ENCODE data around the gene CARNS1.
"Not testable (repeated sequence)": the region's sequence is repeated elsewhere in the genome, so short reads cannot be mapped to it uniquely, and the experiment has no call there.

The CARNS1 gene

DNA sequence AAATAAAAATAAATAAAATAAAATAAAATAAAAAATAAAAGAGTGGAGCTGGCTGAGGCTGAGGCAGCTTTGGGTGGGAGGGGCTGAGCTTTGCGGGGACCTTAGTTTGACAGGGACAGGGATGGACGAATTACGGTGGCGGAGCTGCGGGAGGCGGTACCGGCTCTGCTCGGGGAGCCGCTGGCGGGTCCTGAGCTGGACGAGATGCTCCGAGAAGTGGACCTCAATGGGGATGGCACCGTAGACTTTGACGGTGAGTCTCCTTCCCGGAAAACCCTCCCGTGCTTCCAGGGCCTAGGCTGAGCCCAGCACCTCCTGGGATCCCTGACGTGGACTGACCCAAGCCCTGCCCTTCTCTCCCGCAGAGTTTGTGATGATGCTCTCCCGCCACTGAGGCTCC, 42.8 kb downstream of the CARNS1 start:
- TF ChIP-seq ZFP3 (CRISPR knock-in tag; IDR thresholded peaks at IDR 0.05) (no peak), BACH2 (CRISPR knock-in tag; IDR thresholded peaks at IDR 0.05; ENCODE audit: borderline replicate concordance) (no peak)
- ATAC-seq, result no peak

DNA sequence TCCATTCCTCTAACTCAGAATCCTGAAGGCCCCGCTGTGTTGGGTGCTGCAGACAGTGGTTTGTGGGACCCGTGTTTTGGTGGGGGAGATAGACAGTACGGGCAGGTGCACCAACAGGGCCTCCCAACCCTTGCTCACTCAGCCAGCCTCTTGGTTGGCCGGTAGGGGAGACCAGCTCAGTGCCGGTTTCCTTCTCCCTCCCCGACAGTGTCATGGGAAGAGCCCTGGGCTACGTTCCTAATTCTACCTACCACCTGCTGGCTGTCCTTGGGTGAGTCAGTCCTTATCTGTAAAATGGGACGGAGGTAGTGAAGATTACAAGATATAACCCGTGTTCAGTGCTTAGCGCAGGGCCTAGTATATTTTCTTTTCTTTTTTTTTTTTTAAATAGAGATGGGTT, 47.7 kb downstream of the CARNS1 start:
- no peak for ATAC-seq
- TF ChIP-seq TOX (CRISPR knock-in tag; IDR thresholded peaks at IDR 0.05; ENCODE audit: borderline replicate concordance) (no peak), OSR1 (CRISPR knock-in tag; IDR thresholded peaks at IDR 0.05) (no peak), ISL1 (CRISPR knock-in tag; IDR thresholded peaks at IDR 0.05) (no peak), ZFP30 (CRISPR knock-in tag; IDR thresholded peaks at IDR 0.05) (no peak), ZNF8 (CRISPR knock-in tag; IDR thresholded peaks at IDR 0.05) (no peak), ZFP3 (CRISPR knock-in tag; IDR thresholded peaks at IDR 0.05) (no peak), TCF4 (CRISPR knock-in tag; IDR thresholded peaks at IDR 0.05; ENCODE audit: borderline replicate concordance) (no peak), CSDC2 (CRISPR knock-in tag; IDR thresholded peaks at IDR 0.05) (no peak)
- TF ChIP-seq, protein P1, sequence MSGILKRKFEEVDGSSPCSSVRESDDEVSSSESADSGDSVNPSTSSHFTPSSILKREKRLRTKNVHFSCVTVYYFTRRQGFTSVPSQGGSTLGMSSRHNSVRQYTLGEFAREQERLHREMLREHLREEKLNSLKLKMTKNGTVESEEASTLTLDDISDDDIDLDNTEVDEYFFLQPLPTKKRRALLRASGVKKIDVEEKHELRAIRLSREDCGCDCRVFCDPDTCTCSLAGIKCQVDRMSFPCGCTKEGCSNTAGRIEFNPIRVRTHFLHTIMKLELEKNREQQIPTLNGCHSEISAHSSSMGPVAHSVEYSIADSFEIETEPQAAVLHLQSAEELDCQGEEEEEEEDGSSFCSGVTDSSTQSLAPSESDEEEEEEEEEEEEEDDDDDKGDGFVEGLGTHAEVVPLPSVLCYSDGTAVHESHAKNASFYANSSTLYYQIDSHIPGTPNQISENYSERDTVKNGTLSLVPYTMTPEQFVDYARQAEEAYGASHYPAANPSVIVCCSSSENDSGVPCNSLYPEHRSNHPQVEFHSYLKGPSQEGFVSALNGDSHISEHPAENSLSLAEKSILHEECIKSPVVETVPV (CRISPR knock-in tag; IDR thresholded peaks at IDR 0.05), result no peak

DNA sequence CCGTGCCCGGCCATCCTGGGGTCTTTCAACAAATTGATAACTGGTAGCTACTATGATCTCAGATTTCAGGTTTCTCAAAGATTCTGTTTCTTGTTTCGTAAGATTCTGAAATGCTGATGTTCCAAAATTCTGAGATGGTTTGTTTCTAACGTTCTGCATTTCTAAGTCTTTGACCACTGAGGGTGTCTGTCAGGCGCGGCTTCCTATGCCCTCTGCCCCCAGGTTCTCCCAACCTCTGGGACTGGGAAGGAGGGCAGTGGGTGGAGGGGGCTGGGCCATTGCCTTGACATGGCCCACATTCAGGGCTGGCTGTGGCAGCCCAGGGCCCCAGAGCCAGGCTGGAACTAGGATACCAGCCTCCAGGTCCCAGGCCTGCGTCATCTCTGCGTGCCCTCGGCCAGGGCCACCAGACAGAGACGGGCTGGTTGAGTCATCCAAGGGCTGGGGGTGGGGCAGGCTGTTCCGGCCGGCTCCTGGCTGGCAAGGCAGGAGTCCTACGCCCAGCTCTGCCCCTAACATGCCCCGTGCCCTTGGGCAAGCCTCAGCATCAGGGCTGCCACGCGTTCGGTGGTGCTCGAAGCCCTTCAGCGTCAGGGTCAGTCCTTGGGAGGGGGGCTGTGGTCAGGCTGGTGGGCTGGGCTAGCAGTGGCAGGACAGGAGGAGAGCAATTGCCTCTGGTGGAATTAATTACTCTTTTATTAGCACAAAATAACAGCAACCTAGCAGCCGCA, 48.4 kb downstream of the CARNS1 start:
- TF ChIP-seq TCF4 (CRISPR knock-in tag; IDR thresholded peaks at IDR 0.05; ENCODE audit: borderline replicate concordance), result no peak
- no peak for TF ChIP-seq ZFP30 (CRISPR knock-in tag; IDR thresholded peaks at IDR 0.05)
- TF ChIP-seq RARB (CRISPR knock-in tag; IDR thresholded peaks at IDR 0.05), result no peak
- TF ChIP-seq, protein P1 (CRISPR knock-in tag; IDR thresholded peaks at IDR 0.05), result no peak
- TF ChIP-seq SNAI2 (CRISPR knock-in tag; IDR thresholded peaks at IDR 0.05), result no peak
- TF ChIP-seq ZFP3 (CRISPR knock-in tag; IDR thresholded peaks at IDR 0.05), result peak; percentile 78; the same call in 1 of the 2 replicates
- no peak for TF ChIP-seq CSDC2 (CRISPR knock-in tag; IDR thresholded peaks at IDR 0.05)
- TF ChIP-seq ESRRG (CRISPR knock-in tag; IDR thresholded peaks at IDR 0.05), result no peak
- peak; percentile 57 for ATAC-seq

GRCh38 chr11:67464411-67465188, 49.1 kb downstream of the CARNS1 start:
- TF ChIP-seq CSDC2 (CRISPR knock-in tag; IDR thresholded peaks at IDR 0.05), result 0 out of 2 replicates have a peak, but pooled peaks have one; percentile 24
- no peak for TF ChIP-seq ISL1 (CRISPR knock-in tag; IDR thresholded peaks at IDR 0.05)
- ATAC-seq, result peak; percentile 79

- no peak for ATAC-seq
- TF ChIP-seq RARB (CRISPR knock-in tag; IDR thresholded peaks at IDR 0.05) (no peak), CREB5 (CRISPR knock-in tag; IDR thresholded peaks at IDR 0.05; ENCODE audit: low read depth) (no peak), PATZ1 (CRISPR knock-in tag; IDR thresholded peaks at IDR 0.05; ENCODE audit: borderline replicate concordance) (no peak), ZC3H10 (CRISPR knock-in tag; IDR thresholded peaks at IDR 0.05) (no peak)
Observed at GRCh38 chr11:67465189-67465510, 49.7 kb downstream of the CARNS1 start.

- ATAC-seq, result not testable (repeated sequence)
Observed at GRCh38 chr11:67465530-67465929, 50.1 kb downstream of the CARNS1 start.

Data from SK-N-SH treated with all-trans-retinoic acid at 6 μM for 48 hours (cell line).